Pancreas (tissue), 10 donors: ENCODE data around the gene CHST13. TPM values are rescaled to one million over a fixed set of nuclear protein-coding genes. Genes with fewer than 3 reads are reported as not detected.
A peak's percentile ranks its signal among the peaks of the same experiment; 100 is the strongest.

Experiments used
- ATAC-seq, 4 donors: fragments of 200-7000 bp; cut with Tn5 transposase; one replicate each; pipeline versions ENCODE4 v1.8.0 to v1.9.1; 2020; ENCODE audit warnings: mild to moderate bottlenecking in 4 of 4, moderate library complexity in 4 of 4
- DNase-seq, 6 donors: peaks; one replicate each; pipeline ENCODE4 v3.0.0-alpha.2; 2020
- FAIRE-seq: peaks from 2 replicates; lab custom pipeline; 2012; peaks lifted over from hg19 to GRCh38; lab: Jason Lieb, UNC
- H3K27ac ChIP-seq, 4 donors: fragments of 200-600 bp; sonication (generic); 1 replicate in 3 of 4; 2 replicates in 1 of 4; pipeline versions ENCODE4 v1.5.0 to v1.8.0; 2020
- H3K27me3 ChIP-seq, 4 donors: fragments of 200-600 bp; one replicate each; pipeline ENCODE4 v1.8.0; 2021
- H3K36me3 ChIP-seq, 3 donors: fragments of 200-600 bp; sonication (generic) in 1 of 3; one replicate each; pipeline versions ENCODE4 v1.5.0 to v1.8.0; 2020 to 2021
- H3K4me1 ChIP-seq, 3 donors: fragments of 200-600 bp; one replicate each; pipeline ENCODE4 v1.8.0; 2021
- H3K4me3 ChIP-seq, 4 donors: fragments of 200-600 bp; sonication (generic) in 2 of 4; one replicate each; pipeline versions ENCODE4 v1.5.0 to v1.8.0; 2020 to 2021
- H3K9me3 ChIP-seq, 4 donors: fragments of 200-600 bp; one replicate each; pipeline ENCODE4 v1.8.0; 2021
- CTCF ChIP-seq, 4 donors: fragments of 200-600 bp; sonication (generic) in 3 of 4; IDR thresholded peaks; one replicate each; pipeline versions ENCODE4 v1.5.0 to v1.8.0; 2021; ENCODE audit warnings: antibody characterized with exemption in 4 of 4
- WGBS, 2 donors: extraction: QIAGEN DNeasy Blood & Tissue Kit; methylation state at CpG; one replicate each; pipeline ENCODE4 v1.1.7; 2013; 5-methylcytosine and 5-hydroxymethylcytosine counted together
- intact Hi-C, 3 donors: fragments of 100-400 bp; cut with DNase I; formaldehyde crosslinking; loops; one replicate each; pipeline versions ENCODE4 v1.11.1 to v1.14.2; 2022
- polyA plus RNA-seq, 2 donors: library from polyadenylated mRNA; stranded (reverse); fragments of 200-250 nt; gene quantifications; one replicate each; pipeline ENCODE4 v1.2.3, GENCODE V29; 2013
- total RNA-seq, 6 donors: library from RNA; stranded (reverse); fragmentation: NEBNext Ultra II Directional in 4 of 6; extraction: Animal tissue kit (Norgen Biotek cat#: 25700) in 4 of 6; gene quantifications; one replicate each; pipeline versions ENCODE4 v1.2.1 to v1.2.4, GENCODE V29; 2021 to 2023
- donor health status: healthy with polysubstance abuse.
- donor health status: DM: no; HTN: no; CAD: no; lungs with moderate emphysema.
- donor health status: DM: no; HTN: no; CAD: no.
- donor health status: control.
- donor health status: control.
- donor health status: Bipolar disorder and iron deficiency.
- donor health status: DM: yes; HTN: yes; CAD: no.
- donor health status: DM: no; HTN: no; CAD: no.
- donor health status: DM: no; HTN: no; CAD: no.
- donor health status: DM: yes; HTN: yes; CAD: no.

Gene CHST13
- total RNA-seq (under 1 TPM in 4 of 6 donors, not detected in 2; 0.08 to 0.28 (median 0.20) TPM), polyA plus RNA-seq (under 1 TPM; 0.08 to 0.19 TPM)

GRCh38 chr3:126523745-126524428, at the start of gene CHST13:
TSS of gene CHST13 (plus strand) at chr3:126524155. CDS start at chr3:126524333, 178 bp downstream.
- intact Hi-C loops = loop anchor here in 1 of 3 donors (10.0 kb wide), 1 partner anchor 931 kb away; no protein-coding TSS in a partner anchor
- WGBS, 2 donors = 4 to 6% methylated on average over 36 to 56 of the region's 56 CpGs
- Histone ChIP-seq H3K4me1 (peaks cover 0 to 4% (median 4%) of the 10 kb centered on the region in 3 donors), H3K9me3 (no peaks in the 10 kb centered on the region), H3K27me3 (no peaks in the 10 kb centered on the region), H3K27ac (no peak within 1 kb of the TSS), H3K36me3 (no peaks in the 10 kb centered on the region), H3K4me3 (peak within 1 kb of the TSS; percentile 18 to 52 (median 27))
- FAIRE-seq (no peak), ATAC-seq (peak; percentile 76 to 81 (median 77)), DNase-seq (peak; percentile 29 to 80 (median 49))
- no peak for TF ChIP-seq CTCF (IDR thresholded peaks at IDR 0.05)

GRCh38 chr3:126474498-126475412, 49.2 kb upstream of the CHST13 start:
- Histone ChIP-seq H3K27me3 (no peaks in the 10 kb centered on the region), H3K4me3 (peak overlapping the region; percentile 57 to 76 (median 66)), H3K4me1 (peaks cover 16 to 27% (median 21%) of the 10 kb centered on the region in 3 donors), H3K27ac (peak overlapping the region; percentile 79 to 94 (median 93)), H3K9me3 (no peaks in the 10 kb centered on the region), H3K36me3 (peaks cover 0 to 16% (median 11%) of the 10 kb centered on the region in 3 donors)
- WGBS, 2 donors = 3% methylated on average over 61 to 72 of the region's 72 CpGs
- intact Hi-C loops = no loop called here
- ATAC-seq (peak; percentile 7 to 29 (median 12)), DNase-seq (peak; percentile 58 to 91 (median 70)), FAIRE-seq (no peak)
- no peak for TF ChIP-seq CTCF (IDR thresholded peaks at IDR 0.05)

GRCh38 chr3:126475413-126476114, 48.4 kb upstream of the CHST13 start, which contains the start of gene ZXDC:
TSS of gene ZXDC (minus strand) at chr3:126475891. CDS start at chr3:126475865, 26 bp downstream.
- Histone ChIP-seq H3K36me3 (peaks cover 0 to 8% (median 4%) of the 10 kb centered on the region in 3 donors), H3K4me3 (peak within 1 kb of the TSS; percentile 57 to 76 (median 66)), H3K9me3 (no peaks in the 10 kb centered on the region), H3K27ac (peak within 1 kb of the TSS; percentile 87 to 94 (median 93)), H3K27me3 (no peaks in the 10 kb centered on the region), H3K4me1 (peaks cover 16 to 27% (median 21%) of the 10 kb centered on the region in 3 donors)
- ATAC-seq (peak; percentile 70 to 87 (median 84)), FAIRE-seq (no peak), DNase-seq (peak; percentile 90 to 99 (median 98))
- WGBS, 2 donors = 0 to 1% methylated on average over 74 to 112 of the region's 112 CpGs
- intact Hi-C loops = no loop called here
- TF ChIP-seq CTCF (IDR thresholded peaks at IDR 0.05) = peak in 2 of 4 donors; percentile 7 to 20

GRCh38 chr3:126476166-126477060, 47.5 kb upstream of the CHST13 start:
- FAIRE-seq (no peak), ATAC-seq (peak; percentile 52 to 63 (median 58)), DNase-seq (peak; percentile 68 to 92 (median 78))
- H3K4me3 ChIP-seq = peak overlapping the region; percentile 43 to 60 (median 53)
- H3K9me3 ChIP-seq = no peaks in the 10 kb centered on the region
- TF ChIP-seq CTCF (IDR thresholded peaks at IDR 0.05) = no peak
- 9 to 10% methylated on average over 50 to 65 of the region's 66 CpGs for whole genome bisulfite sequencing, 2 donors
- no peaks in the 10 kb centered on the region for H3K27me3 ChIP-seq
- intact Hi-C loops = no loop called here
- peaks cover 16 to 24% (median 16%) of the 10 kb centered on the region in 3 donors for H3K4me1 ChIP-seq
- no peaks in the 10 kb centered on the region for H3K36me3 ChIP-seq
- H3K27ac ChIP-seq = peak overlapping the region; percentile 80 to 90 (median 88)
